ENCODE measurements around the gene LRRC17.
"Not testable (repeated sequence)": the region's sequence is repeated elsewhere in the genome, so short reads cannot be mapped to it uniquely, and the experiment has no call there.

Gene LRRC17

DNA sequence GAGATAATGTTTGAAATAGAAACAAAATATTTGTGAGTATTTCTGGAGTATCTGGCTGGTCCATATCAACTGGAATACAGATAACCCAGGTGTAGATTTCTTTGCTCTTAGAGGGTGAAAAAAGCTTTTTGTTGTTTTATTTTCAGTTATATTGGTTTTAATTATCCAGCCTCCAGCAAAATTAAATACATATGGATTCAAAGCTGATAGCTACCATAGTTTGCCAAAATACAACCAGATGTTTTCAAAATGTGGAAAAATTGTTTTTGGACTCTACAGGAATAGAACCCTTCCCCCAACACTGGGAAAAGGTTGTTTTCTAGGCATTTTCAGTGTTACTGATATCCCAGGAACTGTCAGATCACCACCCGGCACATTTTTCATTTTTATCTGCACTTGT lies 30.1 kb downstream of the LRRC17 start:
- no peaks in the 10 kb centered on the region for H3K36me3 ChIP-seq (ENCODE audit: control insufficient read depth, insufficient read depth, low read length)
- no peaks in the 10 kb centered on the region for H3K27me3 ChIP-seq (ENCODE audit: control insufficient read depth, insufficient read depth, low read length)
- H3K4me3 ChIP-seq (ENCODE audit: low read length), result no peak overlapping the region
- peaks cover 6% of the 10 kb centered on the region; the same call in 1 of the 2 replicates for H3K4me1 ChIP-seq (ENCODE audit: control insufficient read depth, insufficient read depth, low read length)
- no peaks in the 10 kb centered on the region for H3K9me3 ChIP-seq (ENCODE audit: control insufficient read depth, insufficient read depth, low read length)
- no peak for DNase-seq (ENCODE audit: low read depth, low spot score)
- no peak overlapping the region for H3K27ac ChIP-seq (ENCODE audit: low read length)
- no CpG with 5 or more reads among the region's 1 CpG for WGBS (ENCODE audit: insufficient coverage, insufficient read length)

DNA sequence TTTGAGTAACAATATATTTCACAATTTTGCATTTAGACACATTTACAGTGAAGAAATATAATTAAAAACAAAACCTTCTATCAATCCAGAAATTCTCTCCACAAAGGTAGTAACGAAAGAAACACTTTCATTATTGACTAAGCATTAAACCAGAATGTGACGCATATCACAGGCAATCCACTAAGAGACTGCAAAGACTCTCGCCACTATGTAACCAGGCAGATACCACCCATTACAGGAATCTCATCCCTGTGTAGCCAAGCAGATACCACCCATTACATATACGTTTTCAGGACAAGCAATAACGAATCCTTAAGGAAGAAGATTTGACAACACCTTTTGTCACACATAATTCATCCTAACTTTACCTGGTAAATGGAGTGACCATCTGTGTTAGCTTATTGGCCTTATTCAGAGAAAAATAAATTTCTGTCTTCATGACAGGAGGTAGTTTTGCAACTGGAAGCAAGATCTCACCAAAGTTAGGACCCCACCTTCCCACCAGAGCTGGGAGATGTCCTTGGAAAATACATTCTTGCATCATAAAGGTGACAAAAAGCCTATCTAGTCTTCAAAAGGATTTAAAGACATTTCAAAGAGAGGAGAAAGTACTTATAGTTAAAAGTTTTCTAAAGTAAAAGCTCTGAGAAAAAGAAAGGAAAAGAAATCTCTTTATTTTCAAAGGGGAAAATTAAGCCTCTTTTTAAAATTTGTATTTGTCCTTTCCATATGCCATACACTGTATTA lies 30.8 kb downstream of the LRRC17 start:
- Histone ChIP-seq H3K9me3 (ENCODE audit: control insufficient read depth, insufficient read depth, low read length) (no peaks in the 10 kb centered on the region), H3K4me1 (ENCODE audit: control insufficient read depth, insufficient read depth, low read length) (peaks cover 6% of the 10 kb centered on the region; the same call in 1 of the 2 replicates), H3K4me3 (ENCODE audit: low read length) (no peak overlapping the region), H3K27me3 (ENCODE audit: control insufficient read depth, insufficient read depth, low read length) (no peaks in the 10 kb centered on the region), H3K36me3 (ENCODE audit: control insufficient read depth, insufficient read depth, low read length) (no peaks in the 10 kb centered on the region), H3K27ac (ENCODE audit: low read length) (no peak overlapping the region)
- DNase-seq (ENCODE audit: low read depth, low spot score), result no peak
- WGBS (ENCODE audit: insufficient coverage, insufficient read length), result no CpG with 5 or more reads among the region's 5 CpGs

DNA sequence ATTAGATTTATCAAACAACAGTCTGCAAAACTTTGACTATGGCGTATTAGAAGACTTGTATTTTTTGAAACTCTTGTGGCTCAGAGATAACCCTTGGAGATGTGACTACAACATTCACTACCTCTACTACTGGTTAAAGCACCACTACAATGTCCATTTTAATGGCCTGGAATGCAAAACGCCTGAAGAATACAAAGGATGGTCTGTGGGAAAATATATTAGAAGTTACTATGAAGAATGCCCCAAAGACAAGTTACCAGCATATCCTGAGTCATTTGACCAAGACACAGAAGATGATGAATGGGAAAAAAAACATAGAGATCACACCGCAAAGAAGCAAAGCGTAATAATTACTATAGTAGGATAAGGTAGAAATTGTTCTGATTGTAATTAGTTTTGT lies 31.4 kb downstream of the LRRC17 start:
- no peaks in the 10 kb centered on the region for H3K9me3 ChIP-seq (ENCODE audit: control insufficient read depth, insufficient read depth, low read length)

DNA sequence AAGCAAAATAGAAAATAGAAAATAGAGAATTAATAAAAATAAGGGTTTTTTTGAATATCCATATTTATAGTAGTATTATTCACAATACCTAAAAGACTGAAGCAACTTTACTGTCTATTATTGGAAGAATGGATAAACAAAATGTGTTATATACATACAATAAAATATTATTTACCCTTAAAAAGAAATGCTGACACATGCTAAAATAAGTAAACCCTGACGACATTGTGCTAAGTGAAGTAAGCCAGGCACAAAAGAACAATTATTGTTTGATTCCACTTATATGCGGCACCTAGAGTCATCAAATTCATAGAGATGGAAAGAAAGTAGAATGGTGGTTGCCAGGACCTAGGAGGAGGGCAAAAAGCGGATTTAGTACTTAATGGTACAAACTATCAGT lies 39.0 kb downstream of the LRRC17 start:
- no CpG with 5 or more reads among the region's 3 CpGs for WGBS (ENCODE audit: insufficient coverage, insufficient read length)
- Histone ChIP-seq H3K4me1 (ENCODE audit: control insufficient read depth, insufficient read depth, low read length) (no peaks in the 10 kb centered on the region), H3K27me3 (ENCODE audit: control insufficient read depth, insufficient read depth, low read length) (no peaks in the 10 kb centered on the region), H3K4me3 (ENCODE audit: low read length) (no peak overlapping the region), H3K36me3 (ENCODE audit: control insufficient read depth, insufficient read depth, low read length) (no peaks in the 10 kb centered on the region), H3K9me3 (ENCODE audit: control insufficient read depth, insufficient read depth, low read length) (no peaks in the 10 kb centered on the region), H3K27ac (ENCODE audit: low read length) (no peak overlapping the region)
- DNase-seq (ENCODE audit: low read depth, low spot score), result no peak

More for the DNA sequence above, 31.4 kb downstream of the LRRC17 start:
- peaks cover 6% of the 10 kb centered on the region; the same call in 1 of the 2 replicates for H3K4me1 ChIP-seq (ENCODE audit: control insufficient read depth, insufficient read depth, low read length)
- no CpG with 5 or more reads among the region's 4 CpGs for WGBS (ENCODE audit: insufficient coverage, insufficient read length)
- H3K27me3 ChIP-seq (ENCODE audit: control insufficient read depth, insufficient read depth, low read length), result no peaks in the 10 kb centered on the region
- DNase-seq (ENCODE audit: low read depth, low spot score), result no peak
- no peak overlapping the region for H3K4me3 ChIP-seq (ENCODE audit: low read length)
- no peak overlapping the region for H3K27ac ChIP-seq (ENCODE audit: low read length)
- H3K36me3 ChIP-seq (ENCODE audit: control insufficient read depth, insufficient read depth, low read length), result no peaks in the 10 kb centered on the region

DNA sequence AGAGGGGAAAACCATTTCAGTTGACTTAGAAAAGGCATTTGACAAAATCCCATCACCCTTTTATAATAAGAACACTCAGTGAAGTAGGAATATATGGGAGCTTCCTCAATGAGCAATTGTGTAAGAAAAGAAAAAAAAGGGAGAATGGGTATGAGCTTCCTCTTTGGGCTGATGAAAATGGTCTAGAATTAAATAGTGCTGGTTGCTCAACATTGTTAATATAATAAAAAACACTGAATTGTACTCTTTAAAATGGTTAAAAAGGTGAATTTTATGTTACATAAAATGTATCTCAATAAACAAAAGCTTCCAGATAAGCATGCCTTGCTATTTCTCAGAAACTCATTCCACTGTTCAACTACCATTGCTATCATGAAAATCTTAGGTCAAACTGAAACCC lies 40.6 kb downstream of the LRRC17 start:
- no peak overlapping the region for H3K27ac ChIP-seq (ENCODE audit: low read length)
- no peaks in the 10 kb centered on the region for H3K27me3 ChIP-seq (ENCODE audit: control insufficient read depth, insufficient read depth, low read length)
- no peak for DNase-seq (ENCODE audit: low read depth, low spot score)
- no peaks in the 10 kb centered on the region for H3K36me3 ChIP-seq (ENCODE audit: control insufficient read depth, insufficient read depth, low read length)
- no peaks in the 10 kb centered on the region for H3K4me1 ChIP-seq (ENCODE audit: control insufficient read depth, insufficient read depth, low read length)
- H3K4me3 ChIP-seq (ENCODE audit: low read length), result no peak overlapping the region
- H3K9me3 ChIP-seq (ENCODE audit: control insufficient read depth, insufficient read depth, low read length), result no peaks in the 10 kb centered on the region

DNA sequence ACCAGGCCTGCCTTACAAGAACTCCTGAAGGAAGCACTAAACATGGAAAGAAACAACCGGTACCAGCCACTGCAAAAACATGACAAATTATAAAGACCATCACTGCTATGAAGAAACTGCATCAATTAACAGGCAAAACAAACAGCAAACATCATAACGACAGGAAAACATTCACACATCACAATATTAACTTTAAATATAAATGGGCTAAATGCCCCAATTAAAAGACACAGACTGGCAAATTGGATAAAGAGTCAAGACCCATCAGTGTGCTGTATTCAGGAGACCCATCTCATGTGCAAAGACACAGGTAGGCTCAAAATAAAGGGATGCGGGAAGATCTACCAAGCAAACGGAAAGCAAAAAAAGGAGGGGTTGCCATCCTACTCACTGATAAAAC lies 41.6 kb downstream of the LRRC17 start:
- H3K4me3 ChIP-seq (ENCODE audit: low read length); H3K27me3 ChIP-seq (ENCODE audit: control insufficient read depth, insufficient read depth, low read length); H3K9me3 ChIP-seq (ENCODE audit: control insufficient read depth, insufficient read depth, low read length); H3K27ac ChIP-seq (ENCODE audit: low read length); H3K4me1 ChIP-seq (ENCODE audit: control insufficient read depth, insufficient read depth, low read length); DNase-seq (ENCODE audit: low read depth, low spot score); H3K36me3 ChIP-seq (ENCODE audit: control insufficient read depth, insufficient read depth, low read length): not testable (repeated sequence)
- 100% methylated on average over 1 of the region's 4 CpGs for WGBS (ENCODE audit: insufficient coverage, insufficient read length)

DNA sequence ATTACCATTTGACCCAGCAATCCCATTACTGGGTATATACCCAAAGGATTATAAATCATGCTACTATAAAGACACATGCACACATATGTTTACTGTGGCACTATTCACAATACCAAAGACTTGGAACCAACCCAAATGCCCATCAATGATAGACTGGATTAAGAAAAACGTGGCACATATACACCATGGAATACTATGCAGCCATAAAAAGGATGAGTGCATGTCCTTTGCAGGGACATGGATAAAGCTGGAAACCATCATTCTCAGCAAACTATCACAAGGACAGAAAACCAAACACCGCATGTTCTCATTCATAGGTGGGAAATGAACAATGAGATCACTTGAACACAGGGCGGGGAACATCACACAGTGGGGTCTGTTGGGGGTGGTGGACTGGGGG lies 45.2 kb downstream of the LRRC17 start:
- not testable (repeated sequence) for DNase-seq (ENCODE audit: low read depth, low spot score); H3K9me3 ChIP-seq (ENCODE audit: control insufficient read depth, insufficient read depth, low read length); H3K27ac ChIP-seq (ENCODE audit: low read length); H3K36me3 ChIP-seq (ENCODE audit: control insufficient read depth, insufficient read depth, low read length); H3K4me3 ChIP-seq (ENCODE audit: low read length); H3K27me3 ChIP-seq (ENCODE audit: control insufficient read depth, insufficient read depth, low read length); H3K4me1 ChIP-seq (ENCODE audit: control insufficient read depth, insufficient read depth, low read length)
- no CpG with 5 or more reads among the region's 3 CpGs for WGBS (ENCODE audit: insufficient coverage, insufficient read length)

DNA sequence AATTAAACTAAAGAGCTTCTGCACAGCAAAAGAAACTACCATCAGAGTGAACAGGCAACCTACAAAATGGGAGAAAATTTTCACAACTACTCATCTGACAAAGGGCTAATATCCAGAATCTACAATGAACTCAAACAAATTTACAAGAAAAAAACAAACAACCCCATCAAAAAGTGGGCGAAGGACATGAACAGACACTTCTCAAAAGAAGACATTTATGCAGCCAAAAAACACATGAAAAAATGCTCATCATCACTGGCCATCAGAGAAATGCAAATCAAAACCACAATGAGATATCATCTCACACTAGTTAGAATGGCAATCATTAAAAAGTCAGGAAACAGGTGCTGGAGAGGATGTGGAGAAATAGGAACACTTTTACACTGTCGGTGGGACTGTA lies 49.2 kb downstream of the LRRC17 start:
- not testable (repeated sequence) for H3K27ac ChIP-seq (ENCODE audit: low read length); H3K27me3 ChIP-seq (ENCODE audit: control insufficient read depth, insufficient read depth, low read length); H3K4me1 ChIP-seq (ENCODE audit: control insufficient read depth, insufficient read depth, low read length); H3K4me3 ChIP-seq (ENCODE audit: low read length); DNase-seq (ENCODE audit: low read depth, low spot score); H3K9me3 ChIP-seq (ENCODE audit: control insufficient read depth, insufficient read depth, low read length); H3K36me3 ChIP-seq (ENCODE audit: control insufficient read depth, insufficient read depth, low read length)
- no CpG with 5 or more reads among the region's 2 CpGs for WGBS (ENCODE audit: insufficient coverage, insufficient read length)

DNA sequence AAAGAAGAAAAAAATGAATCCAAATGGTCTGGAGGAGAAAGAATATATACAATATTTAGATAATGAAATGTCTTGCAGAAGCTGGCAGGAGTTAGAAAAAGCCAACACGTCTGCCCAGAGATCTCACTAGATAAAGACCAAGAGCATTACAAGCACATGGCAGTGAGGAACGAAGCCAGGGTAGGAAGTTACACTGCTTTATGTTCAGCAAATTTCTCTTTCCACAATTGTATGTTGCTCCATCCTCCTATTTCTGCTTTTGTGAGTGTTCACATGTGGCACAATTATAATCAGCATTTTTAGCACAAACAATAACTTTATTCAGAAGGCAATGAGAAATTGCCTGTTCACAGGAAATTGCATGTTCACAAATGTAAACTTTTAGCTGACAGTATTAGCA lies 53.7 kb downstream of the LRRC17 start:
- Histone ChIP-seq H3K27ac (ENCODE audit: low read length) (no peak overlapping the region), H3K36me3 (ENCODE audit: control insufficient read depth, insufficient read depth, low read length) (no peaks in the 10 kb centered on the region), H3K27me3 (ENCODE audit: control insufficient read depth, insufficient read depth, low read length) (no peaks in the 10 kb centered on the region), H3K4me3 (ENCODE audit: low read length) (no peak overlapping the region), H3K4me1 (ENCODE audit: control insufficient read depth, insufficient read depth, low read length) (no peaks in the 10 kb centered on the region), H3K9me3 (ENCODE audit: control insufficient read depth, insufficient read depth, low read length) (no peaks in the 10 kb centered on the region)
- WGBS (ENCODE audit: insufficient coverage, insufficient read length), result no CpG with 5 or more reads among the region's 2 CpGs
- DNase-seq (ENCODE audit: low read depth, low spot score), result no peak

DNA sequence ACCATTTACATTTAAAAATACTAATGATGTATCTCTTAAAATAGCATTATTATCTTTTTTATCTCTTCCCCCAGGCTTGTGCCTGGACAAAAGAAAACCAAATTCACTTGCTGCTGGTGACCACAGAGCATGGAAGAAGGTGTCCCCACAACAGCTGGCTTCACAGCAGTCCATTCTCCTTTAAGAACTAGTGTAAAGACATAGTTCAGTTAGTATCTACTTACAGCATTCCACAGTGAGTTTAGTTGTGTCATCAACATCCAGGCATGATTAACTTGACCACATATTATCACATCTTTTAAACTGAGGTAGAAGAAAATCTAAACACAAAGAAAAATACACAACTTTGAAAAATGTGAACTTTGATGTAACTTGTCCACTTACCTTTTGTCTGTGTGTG lies 55.0 kb downstream of the LRRC17 start:
- H3K27ac ChIP-seq (ENCODE audit: low read length), result no peak overlapping the region
- H3K36me3 ChIP-seq (ENCODE audit: control insufficient read depth, insufficient read depth, low read length), result no peaks in the 10 kb centered on the region
- H3K4me1 ChIP-seq (ENCODE audit: control insufficient read depth, insufficient read depth, low read length), result no peaks in the 10 kb centered on the region
- no peaks in the 10 kb centered on the region for H3K27me3 ChIP-seq (ENCODE audit: control insufficient read depth, insufficient read depth, low read length)
- no peak for DNase-seq (ENCODE audit: low read depth, low spot score)
- no peak overlapping the region for H3K4me3 ChIP-seq (ENCODE audit: low read length)
- no peaks in the 10 kb centered on the region for H3K9me3 ChIP-seq (ENCODE audit: control insufficient read depth, insufficient read depth, low read length)

DNA sequence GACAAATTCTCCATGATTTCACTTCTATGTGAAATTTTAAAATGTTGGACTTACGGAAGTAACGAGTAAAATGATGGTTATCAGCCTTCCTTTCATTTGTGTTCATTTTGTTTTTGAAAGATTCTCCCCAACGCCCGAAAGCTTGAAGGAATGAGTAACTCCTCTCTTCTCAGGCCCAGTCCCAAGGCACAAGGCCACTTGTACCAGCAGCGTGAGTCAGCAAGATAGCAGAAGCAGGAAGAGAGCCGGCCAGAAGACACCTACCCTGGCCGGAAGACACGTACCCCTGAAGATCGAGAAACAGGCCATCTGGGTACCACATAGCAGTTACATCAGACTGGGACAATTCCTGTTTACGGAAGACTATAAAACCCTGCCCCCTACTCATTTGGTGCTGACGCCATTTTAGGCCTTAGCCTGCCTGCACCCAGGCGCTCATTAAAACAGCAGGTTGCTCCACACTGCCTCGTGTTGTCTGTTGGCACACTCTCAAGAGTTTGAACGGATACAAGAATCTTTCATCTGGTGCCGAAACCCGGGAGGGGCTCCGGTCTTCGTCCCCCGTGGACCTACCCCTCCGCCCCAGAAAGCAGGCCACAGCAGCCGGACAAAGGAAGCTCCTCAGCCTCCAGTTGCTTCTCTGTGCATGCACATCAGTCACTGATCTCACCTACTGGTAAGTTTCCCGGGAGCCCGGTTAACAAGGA lies 60.4 kb downstream of the LRRC17 start:
- Histone ChIP-seq H3K36me3 (ENCODE audit: control insufficient read depth, insufficient read depth, low read length) (no peaks in the 10 kb centered on the region), H3K9me3 (ENCODE audit: control insufficient read depth, insufficient read depth, low read length) (no peaks in the 10 kb centered on the region), H3K27ac (ENCODE audit: low read length) (no peak overlapping the region), H3K4me3 (ENCODE audit: low read length) (no peak overlapping the region), H3K27me3 (ENCODE audit: control insufficient read depth, insufficient read depth, low read length) (no peaks in the 10 kb centered on the region), H3K4me1 (ENCODE audit: control insufficient read depth, insufficient read depth, low read length) (no peaks in the 10 kb centered on the region; the same call in 1 of the 2 replicates)
- no peak for DNase-seq (ENCODE audit: low read depth, low spot score)
- WGBS (ENCODE audit: insufficient coverage, insufficient read length), result no CpG with 5 or more reads among the region's 23 CpGs
